ENCODE results near the gene DSCAML1.

DNA sequence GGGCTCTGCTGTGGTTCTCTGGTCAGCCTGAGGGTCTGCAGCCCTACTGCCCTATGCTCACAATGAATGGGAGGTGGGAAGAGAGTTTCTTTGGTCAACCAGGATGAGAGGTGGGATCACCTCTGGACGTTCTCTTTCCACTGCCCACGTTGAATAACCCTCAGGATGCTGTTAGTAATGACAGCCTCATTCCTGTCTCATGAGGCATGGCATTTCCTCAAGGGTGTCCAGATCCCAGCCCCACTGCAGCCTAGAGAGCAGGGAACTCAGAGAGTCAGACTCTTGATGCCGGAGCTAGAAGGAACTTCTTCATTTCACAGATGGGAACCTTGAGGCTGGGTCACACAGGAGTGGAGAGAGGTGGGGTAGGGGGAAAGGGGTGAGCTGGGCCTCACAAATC is 273.3 kb downstream of the DSCAML1 start:
- TF ChIP-seq FOXK2 (IDR thresholded peaks at IDR 0.05) (no peak), ZNF384 (IDR thresholded peaks at IDR 0.05) (no peak), TARDBP (IDR thresholded peaks at IDR 0.05) (no peak)
